Retinal pigment epithelial cell (primary cell): ENCODE measurements around the gene SNX9.
"Not testable (repeated sequence)": the region's sequence is repeated elsewhere in the genome, so short reads cannot be mapped to it uniquely, and the experiment has no call there.

Experiments used
- DNase-seq: peaks from one replicate; pipeline ENCODE4 v3.0.0-alpha.2; 2010; ENCODE audit warnings: low read depth
- H3K4me3 ChIP-seq: 2 replicates; pipeline ENCODE4 v1.5.1; 2011; ENCODE audit warnings: mild to moderate bottlenecking, low read length, control low read depth, moderate library complexity
- TF ChIP-seq, protein P1 (sequence below): conservative IDR thresholded peaks from 2 replicates; pipeline ENCODE4 v1.5.1; 2011; ENCODE audit warnings: low read depth, low read length, control low read depth, inconsistent platforms

The SNX9 gene

DNA sequence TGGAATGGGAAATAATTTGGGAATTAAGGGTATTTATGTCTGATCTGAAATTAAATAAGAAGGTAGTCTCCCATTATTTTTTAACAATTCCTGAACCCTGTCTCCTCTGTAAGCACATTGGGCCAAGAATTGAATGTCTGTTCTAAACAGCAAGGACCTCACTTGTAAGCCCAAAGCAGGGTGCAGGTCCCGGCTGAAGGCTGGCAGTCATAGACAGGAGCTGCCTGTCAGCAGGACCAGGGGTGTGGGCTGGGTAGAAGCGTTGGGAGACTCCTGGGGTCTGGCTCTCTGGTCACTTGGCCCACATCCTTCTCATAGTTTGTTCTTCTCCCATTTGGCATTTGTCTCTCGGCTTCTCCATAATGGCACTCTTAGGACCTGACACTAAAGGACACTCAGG lies 75.6 kb downstream of the SNX9 start:
- no peak for DNase-seq
- H3K4me3 ChIP-seq: no peak overlapping the region
- TF ChIP-seq, protein P1, sequence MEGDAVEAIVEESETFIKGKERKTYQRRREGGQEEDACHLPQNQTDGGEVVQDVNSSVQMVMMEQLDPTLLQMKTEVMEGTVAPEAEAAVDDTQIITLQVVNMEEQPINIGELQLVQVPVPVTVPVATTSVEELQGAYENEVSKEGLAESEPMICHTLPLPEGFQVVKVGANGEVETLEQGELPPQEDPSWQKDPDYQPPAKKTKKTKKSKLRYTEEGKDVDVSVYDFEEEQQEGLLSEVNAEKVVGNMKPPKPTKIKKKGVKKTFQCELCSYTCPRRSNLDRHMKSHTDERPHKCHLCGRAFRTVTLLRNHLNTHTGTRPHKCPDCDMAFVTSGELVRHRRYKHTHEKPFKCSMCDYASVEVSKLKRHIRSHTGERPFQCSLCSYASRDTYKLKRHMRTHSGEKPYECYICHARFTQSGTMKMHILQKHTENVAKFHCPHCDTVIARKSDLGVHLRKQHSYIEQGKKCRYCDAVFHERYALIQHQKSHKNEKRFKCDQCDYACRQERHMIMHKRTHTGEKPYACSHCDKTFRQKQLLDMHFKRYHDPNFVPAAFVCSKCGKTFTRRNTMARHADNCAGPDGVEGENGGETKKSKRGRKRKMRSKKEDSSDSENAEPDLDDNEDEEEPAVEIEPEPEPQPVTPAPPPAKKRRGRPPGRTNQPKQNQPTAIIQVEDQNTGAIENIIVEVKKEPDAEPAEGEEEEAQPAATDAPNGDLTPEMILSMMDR: no peak

- not testable (repeated sequence) for H3K4me3 ChIP-seq, DNase-seq
Measured at GRCh38 chr6:157900262-157900661, 77.2 kb downstream of the SNX9 start.

DNA sequence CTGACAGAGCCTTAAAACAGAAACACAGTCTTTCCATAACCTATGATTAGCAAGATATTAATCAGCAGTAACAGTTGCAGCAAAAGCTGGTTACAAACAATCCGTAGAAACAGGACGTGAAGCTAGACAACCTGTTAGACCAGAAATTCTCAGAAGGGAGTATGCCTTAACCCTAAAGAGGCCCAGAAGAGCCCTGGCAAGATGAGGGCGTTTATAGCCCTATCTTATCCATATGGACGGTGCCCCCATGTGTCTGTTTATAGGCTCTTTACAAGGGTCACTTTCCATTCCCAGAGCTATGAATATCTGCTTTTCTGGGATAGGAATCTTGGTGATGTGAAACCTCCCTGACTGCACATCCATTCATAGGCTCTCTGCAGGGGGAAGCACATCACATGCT lies 77.7 kb downstream of the SNX9 start:
- DNase-seq, H3K4me3 ChIP-seq: not testable (repeated sequence)

GRCh38 chr6:157904999-157905398 lies 82.0 kb downstream of the SNX9 start:
- TF ChIP-seq, protein P1: no peak
- no peak for DNase-seq
- H3K4me3 ChIP-seq: no peak overlapping the region

- no peak overlapping the region for H3K4me3 ChIP-seq
- TF ChIP-seq, protein P1: peak; percentile 7
- no peak for DNase-seq
Measured at GRCh38 chr6:157905590-157906342, 82.7 kb downstream of the SNX9 start.

- no peak overlapping the region for H3K4me3 ChIP-seq
- no peak for DNase-seq
- TF ChIP-seq, protein P1: no peak
Measured at GRCh38 chr6:157906537-157907061, 83.6 kb downstream of the SNX9 start.

GRCh38 chr6:157907651-157908050 lies 84.6 kb downstream of the SNX9 start:
- H3K4me3 ChIP-seq: no peak overlapping the region
- TF ChIP-seq, protein P1: no peak
- DNase-seq: no peak
